EL (cell line): ENCODE data around the gene LRP11.
"Not testable (repeated sequence)": the region's sequence is repeated elsewhere in the genome, so short reads cannot be mapped to it uniquely, and the experiment has no call there.

ENCODE experiments used
- DNase-seq: peaks from one replicate; pipeline ENCODE4 v3.0.0-alpha.2; 2016

Gene LRP11

GRCh38 chr6:149867876-149868640 lies 3.9 kb upstream of the LRP11 start:
- DNase-seq = peak; percentile 46

DNA sequence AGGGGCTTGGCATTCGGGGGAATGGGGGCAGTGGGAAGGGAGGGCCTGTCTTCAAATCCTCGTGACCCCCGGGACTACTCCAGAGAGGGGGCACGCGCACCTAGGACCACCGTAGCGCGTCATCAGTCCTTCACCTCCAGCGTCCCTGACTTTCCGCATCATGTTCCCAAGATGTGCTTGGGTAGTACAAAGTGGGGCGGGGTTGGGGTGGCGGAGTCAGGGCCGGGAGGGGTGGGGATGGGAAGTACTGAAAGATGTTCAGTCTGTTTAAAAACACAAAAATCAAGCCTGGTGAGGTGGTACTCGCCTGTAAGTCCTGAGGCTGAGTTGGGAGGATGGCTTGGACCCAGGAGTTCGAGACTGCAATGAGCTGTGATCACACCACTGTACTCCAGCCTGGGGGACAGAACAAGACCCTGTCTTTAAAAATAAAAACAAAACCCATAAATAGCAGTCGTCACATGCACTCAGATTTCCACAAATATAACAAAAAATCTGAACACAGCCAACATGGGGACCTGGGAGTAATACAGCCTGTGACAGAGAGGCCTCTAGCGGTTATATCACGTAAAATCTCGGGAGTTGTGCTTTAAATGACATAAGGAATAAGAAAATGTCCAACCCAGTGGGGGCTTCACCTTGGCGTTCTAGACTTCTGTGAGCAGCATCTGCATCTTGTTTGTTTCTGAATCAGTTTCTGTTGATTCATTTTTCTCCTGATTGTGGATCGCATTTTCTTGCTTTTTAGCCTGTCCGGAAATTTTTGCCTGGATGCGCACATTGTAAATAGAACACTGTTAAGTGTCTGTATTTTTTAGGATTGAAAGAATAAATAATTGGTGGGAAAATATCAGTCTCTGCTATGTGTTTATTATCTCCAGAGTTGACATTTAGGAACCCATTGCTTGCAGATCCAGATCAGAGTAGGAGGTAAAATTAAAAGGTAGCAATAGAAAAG lies 698 bp upstream of the LRP11 start:
- peak; percentile 75 for DNase-seq

- peak; percentile 93 for DNase-seq
Measured at GRCh38 chr6:149862922-149863697, 1.0 kb downstream of the LRP11 start.

- not testable (repeated sequence) for DNase-seq
Measured at GRCh38 chr6:149862424-149862738, 1.8 kb downstream of the LRP11 start.

DNA sequence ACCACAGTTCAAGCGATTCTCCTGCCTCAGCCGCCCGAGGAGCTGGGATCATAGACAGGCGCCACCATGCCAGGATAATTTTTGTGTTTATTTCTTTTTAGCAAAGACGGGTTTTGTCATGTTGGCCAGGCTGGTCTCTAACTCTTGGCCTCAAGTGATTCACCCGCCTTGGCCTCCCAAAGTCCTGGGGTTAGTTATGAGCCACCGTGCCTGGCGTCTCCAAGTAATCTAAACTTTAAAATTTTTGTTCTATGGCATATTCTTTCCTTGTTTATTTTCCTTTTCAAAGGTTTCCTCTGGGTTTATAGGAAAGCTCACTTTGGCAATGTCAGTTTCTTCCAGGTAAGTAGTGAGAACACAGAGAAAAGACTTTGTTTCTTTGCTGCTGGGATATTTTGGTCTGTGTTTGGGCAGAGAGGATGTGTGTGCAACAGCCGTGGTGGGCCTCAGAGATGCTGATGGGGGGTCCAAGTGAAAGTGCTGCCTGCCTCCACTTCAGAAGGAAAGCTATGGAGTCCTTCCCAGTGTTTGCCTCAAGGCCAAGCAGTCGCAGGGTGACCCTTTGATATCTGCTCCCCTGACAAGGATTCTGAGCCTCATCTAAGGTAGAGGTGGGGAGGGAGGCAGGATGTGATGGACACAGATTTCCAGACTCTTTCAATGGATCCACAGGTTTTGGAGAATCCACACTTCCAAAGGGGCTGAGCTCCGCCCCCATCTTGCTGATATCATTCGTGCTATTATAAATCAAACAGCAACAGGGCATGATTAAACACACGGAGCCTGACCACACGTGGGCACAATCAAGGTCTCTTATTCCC lies 2.3 kb downstream of the LRP11 start:
- peak; percentile 43 for DNase-seq

DNA sequence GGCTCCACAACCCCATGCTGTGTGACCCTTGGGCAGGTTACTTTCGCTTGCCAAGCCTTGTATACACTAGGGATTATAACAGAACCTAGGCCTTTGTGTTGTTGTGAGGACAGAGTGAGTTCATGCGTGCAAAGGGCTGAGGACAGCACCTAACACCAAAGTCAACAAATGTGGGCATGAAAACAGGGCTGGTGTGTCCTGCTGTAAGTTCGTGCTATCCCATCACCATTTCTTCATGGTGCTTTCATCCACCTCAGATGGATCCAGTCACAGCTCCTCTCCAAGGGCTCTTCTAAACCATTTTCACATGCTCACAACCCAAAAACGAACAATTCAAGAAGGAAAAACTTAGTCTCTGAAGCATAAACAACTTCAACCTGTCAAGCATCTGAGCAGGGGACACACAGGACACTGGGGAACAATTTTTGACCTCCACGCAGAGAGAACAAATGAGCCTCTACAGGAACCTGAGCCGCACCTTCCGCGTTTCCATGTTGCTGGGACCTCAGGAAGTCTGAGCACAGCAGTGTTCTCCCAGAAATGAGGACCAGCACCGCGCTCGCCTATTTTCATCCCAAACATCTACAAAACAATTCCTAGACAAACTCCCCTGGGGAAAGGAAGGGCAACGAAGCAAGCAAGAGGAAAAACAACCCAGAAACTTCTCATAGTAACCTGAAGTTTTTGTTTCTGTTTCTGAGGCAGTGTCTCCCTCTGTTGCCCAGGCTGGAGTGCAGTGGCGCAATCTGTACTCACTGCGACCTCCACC lies 3.1 kb downstream of the LRP11 start:
- DNase-seq = no peak

DNA sequence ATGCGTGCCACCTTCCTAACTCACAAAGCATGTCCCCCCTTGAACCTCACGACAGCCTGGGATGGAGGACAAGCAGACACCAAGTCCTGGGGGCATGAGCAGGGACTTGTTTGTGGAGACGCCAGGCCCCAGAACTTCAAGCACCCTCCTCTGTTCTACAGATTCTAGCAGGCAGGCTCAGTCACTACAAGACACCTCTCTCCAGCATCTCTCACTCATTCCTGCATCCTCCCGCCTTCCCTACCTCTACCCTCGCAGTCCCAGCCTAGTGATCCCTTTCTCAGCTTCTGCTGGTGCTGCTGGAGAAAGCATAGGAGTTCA lies 3.7 kb downstream of the LRP11 start:
- no peak for DNase-seq

- no peak for DNase-seq
Measured at GRCh38 chr6:149859938-149860337, 4.2 kb downstream of the LRP11 start.

- peak; percentile 72 for DNase-seq
Measured at GRCh38 chr6:149859368-149859767, 4.8 kb downstream of the LRP11 start.

GRCh38 chr6:149857541-149857940 lies 6.6 kb downstream of the LRP11 start:
- DNase-seq = no peak

GRCh38 chr6:149856256-149856994 lies 7.7 kb downstream of the LRP11 start:
- no peak for DNase-seq

DNA sequence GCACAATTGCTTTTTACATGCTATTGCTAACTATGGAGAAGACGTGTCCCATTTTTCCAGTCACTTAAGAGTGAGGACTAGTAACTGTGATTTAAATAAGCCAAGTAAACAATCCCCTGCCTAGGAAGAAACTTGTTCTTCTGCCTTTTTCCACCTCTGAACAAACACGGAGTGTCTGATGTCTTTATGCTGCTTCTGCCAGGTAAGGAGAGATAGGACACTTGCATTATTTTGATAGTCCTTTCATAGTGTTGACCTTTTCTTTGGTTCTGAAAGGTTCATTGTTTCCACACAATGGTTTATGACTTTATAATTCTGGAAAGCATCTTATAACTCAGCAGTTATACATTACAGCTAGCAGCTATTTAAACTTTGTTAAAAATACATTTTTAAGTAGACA lies 8.4 kb downstream of the LRP11 start:
- no peak for DNase-seq

- peak; percentile 93 for DNase-seq
Measured at GRCh38 chr6:149855040-149855654, 9.0 kb downstream of the LRP11 start.

GRCh38 chr6:149854532-149854931 lies 9.6 kb downstream of the LRP11 start:
- peak; percentile 48 for DNase-seq

DNA sequence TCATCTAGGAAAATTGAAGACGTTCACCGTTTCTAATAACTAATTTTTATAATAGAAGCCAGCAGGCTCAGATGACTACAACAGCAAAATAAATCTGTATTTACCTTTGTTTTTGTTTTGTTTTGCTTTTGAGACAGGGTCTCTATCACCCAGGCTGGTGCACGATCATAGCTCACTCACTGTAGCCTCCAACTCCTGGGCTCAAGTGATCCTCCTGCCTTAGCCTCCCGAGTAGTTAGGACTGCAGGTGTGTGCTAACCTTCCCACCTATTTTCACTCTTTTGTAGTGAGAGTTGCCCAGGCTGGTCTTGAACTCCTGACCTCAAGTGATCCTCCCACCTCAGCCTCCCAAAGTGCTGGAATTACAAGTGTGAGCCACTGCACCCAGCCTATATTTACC lies 10.1 kb downstream of the LRP11 start:
- DNase-seq = not testable (repeated sequence)

- DNase-seq = no peak
Measured at GRCh38 chr6:149852881-149853280, 11.3 kb downstream of the LRP11 start.

- peak; percentile 63 for DNase-seq
Measured at GRCh38 chr6:149852180-149852579, 12.0 kb downstream of the LRP11 start.

- peak; percentile 78 for DNase-seq
Measured at GRCh38 chr6:149851461-149852110, 12.6 kb downstream of the LRP11 start.

DNA sequence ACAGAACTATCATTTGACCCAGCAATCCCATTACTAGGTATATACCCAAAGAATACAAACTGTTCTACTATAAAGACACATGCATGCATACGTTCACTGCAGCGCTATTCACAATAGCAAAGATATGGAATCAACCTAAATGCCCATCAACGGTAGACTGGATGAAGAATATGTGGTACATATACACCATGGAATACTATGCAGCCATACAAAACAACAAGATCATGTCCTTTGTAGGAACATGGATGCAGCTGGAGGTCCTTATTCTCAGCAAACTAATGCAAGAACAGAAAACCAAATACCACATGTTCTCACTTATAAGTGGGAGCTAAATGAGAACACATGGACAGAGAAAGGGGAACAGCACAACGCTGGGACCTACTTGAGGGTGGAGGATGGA lies 15.8 kb downstream of the LRP11 start:
- not testable (repeated sequence) for DNase-seq

DNA sequence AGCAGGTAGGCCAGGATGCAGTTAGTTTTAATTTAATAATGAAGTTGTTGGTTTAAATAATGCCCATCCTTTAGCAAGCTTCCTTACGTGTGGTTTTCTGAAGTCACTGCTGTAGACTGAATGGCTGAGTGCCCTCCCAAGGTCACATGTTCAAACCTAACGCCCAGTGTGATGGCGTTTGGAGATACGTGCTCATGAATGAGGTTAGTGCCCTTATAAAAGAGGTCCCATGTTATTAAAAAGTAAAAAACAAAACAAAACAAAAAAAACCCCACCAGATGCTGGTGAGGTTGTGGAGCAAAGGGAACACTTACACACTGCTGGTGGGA lies 16.3 kb downstream of the LRP11 start:
- peak; percentile 55 for DNase-seq
